Muscle layer of duodenum (tissue), 2 donors: ENCODE data around the gene KIAA0586.
A peak's percentile ranks its signal among the peaks of the same experiment; 100 is the strongest.
"Not testable (repeated sequence)": the region's sequence is repeated elsewhere in the genome, so short reads cannot be mapped to it uniquely, and the experiment has no call there.

Source experiments
- H3K27ac ChIP-seq: one replicate; pipeline ENCODE4 v1.7.0; 2013; ENCODE audit warnings: mild to moderate bottlenecking, low read length
- H3K27me3 ChIP-seq: one replicate; pipeline ENCODE4 v1.7.0; 2013; ENCODE audit warnings: low read depth, mild to moderate bottlenecking, control low read depth, low read length
- H3K36me3 ChIP-seq, 2 donors: one replicate each; pipeline ENCODE4 v1.7.0; 2013; ENCODE audit warnings: low read length in 2 of 2, control low read depth in 1 of 2, mild to moderate bottlenecking in 1 of 2; ENCODE audit not compliant: insufficient read depth in 2 of 2, control insufficient read depth in 1 of 2
- H3K4me1 ChIP-seq, 2 donors: one replicate each; pipeline ENCODE4 v1.7.0; 2013; ENCODE audit warnings: low read length in 2 of 2, mild to moderate bottlenecking in 2 of 2, control low read depth in 1 of 2, moderate library complexity in 1 of 2; ENCODE audit not compliant: insufficient read depth in 2 of 2, control insufficient read depth in 1 of 2
- H3K4me3 ChIP-seq, 2 donors: one replicate each; pipeline ENCODE4 v1.7.0; 2013; ENCODE audit warnings: low read length in 2 of 2, low read depth in 1 of 2, mild to moderate bottlenecking in 1 of 2
- H3K9me3 ChIP-seq, 2 donors: one replicate each; pipeline ENCODE4 v1.7.0; 2013; ENCODE audit warnings: low read length in 2 of 2, control low read depth in 1 of 2, mild to moderate bottlenecking in 1 of 2; ENCODE audit not compliant: control insufficient read depth in 1 of 2
- donor health status: healthy.

KIAA0586 gene

GRCh38 chr14:58415636-58416547 is 11.6 kb upstream of the KIAA0586 start:
- Histone ChIP-seq H3K9me3 (no peaks in the 10 kb centered on the region), H3K4me3 (no peak overlapping the region), H3K27ac (no peak overlapping the region), H3K36me3 (peaks cover 16 to 27% of the 10 kb centered on the region in 2 donors), H3K4me1 (no peaks in the 10 kb centered on the region), H3K27me3 (no peaks in the 10 kb centered on the region)

GRCh38 chr14:58416934-58417333 is 10.6 kb upstream of the KIAA0586 start:
- not testable (repeated sequence) for H3K4me1 ChIP-seq, H3K27ac ChIP-seq, H3K4me3 ChIP-seq, H3K9me3 ChIP-seq, H3K27me3 ChIP-seq
- H3K36me3 ChIP-seq, result peaks cover 25 to 28% of the 10 kb centered on the region in 2 donors

GRCh38 chr14:58426670-58427280 is 744 bp upstream of the KIAA0586 start:
- peak overlapping the region; percentile 100 for H3K27ac ChIP-seq
- H3K36me3 ChIP-seq, result peaks cover under 1 to 3% of the 10 kb centered on the region in 2 donors
- no peaks in the 10 kb centered on the region for H3K27me3 ChIP-seq
- H3K4me3 ChIP-seq, result peak overlapping the region; percentile 98 to 99
- H3K9me3 ChIP-seq, result no peaks in the 10 kb centered on the region
- peaks cover 4 to 25% of the 10 kb centered on the region in 2 donors for H3K4me1 ChIP-seq

- Histone ChIP-seq H3K4me3 (peak overlapping the region; percentile 98 to 99), H3K9me3 (no peaks in the 10 kb centered on the region), H3K4me1 (peaks cover 4 to 25% of the 10 kb centered on the region in 2 donors), H3K27me3 (no peaks in the 10 kb centered on the region), H3K27ac (peak overlapping the region; percentile 100), H3K36me3 (peaks cover under 1 to 12% of the 10 kb centered on the region in 2 donors)
Observed at GRCh38 chr14:58428118-58428683, 682 bp downstream of the KIAA0586 start.

- peaks cover 4 to 25% of the 10 kb centered on the region in 2 donors for H3K4me1 ChIP-seq
- no peak overlapping the region for H3K4me3 ChIP-seq
- no peaks in the 10 kb centered on the region for H3K27me3 ChIP-seq
- no peak overlapping the region for H3K27ac ChIP-seq
- no peaks in the 10 kb centered on the region for H3K9me3 ChIP-seq
- peaks cover 4 to 25% of the 10 kb centered on the region in 2 donors for H3K36me3 ChIP-seq
Observed at GRCh38 chr14:58430156-58430555, 2.6 kb downstream of the KIAA0586 start.

GRCh38 chr14:58439476-58439875 is 12.0 kb downstream of the KIAA0586 start:
- H3K27ac ChIP-seq, result no peak overlapping the region
- H3K4me3 ChIP-seq, result no peak overlapping the region
- no peaks in the 10 kb centered on the region for H3K9me3 ChIP-seq
- no peaks in the 10 kb centered on the region for H3K27me3 ChIP-seq
- H3K36me3 ChIP-seq, result peaks cover 17 to 66% of the 10 kb centered on the region in 2 donors
- no peaks in the 10 kb centered on the region for H3K4me1 ChIP-seq

GRCh38 chr14:58444627-58445026 is 17.1 kb downstream of the KIAA0586 start:
- Histone ChIP-seq H3K27ac (no peak overlapping the region), H3K9me3 (no peaks in the 10 kb centered on the region), H3K36me3 (peaks cover 18 to 54% of the 10 kb centered on the region in 2 donors), H3K4me3 (no peak overlapping the region), H3K4me1 (no peaks in the 10 kb centered on the region), H3K27me3 (no peaks in the 10 kb centered on the region)

- H3K36me3 ChIP-seq, result peaks cover 9 to 57% of the 10 kb centered on the region in 2 donors
- no peak overlapping the region for H3K4me3 ChIP-seq
- no peaks in the 10 kb centered on the region for H3K9me3 ChIP-seq
- H3K27me3 ChIP-seq, result no peaks in the 10 kb centered on the region
- no peak overlapping the region for H3K27ac ChIP-seq
- no peaks in the 10 kb centered on the region for H3K4me1 ChIP-seq
Observed at GRCh38 chr14:58455593-58456265, 28.2 kb downstream of the KIAA0586 start.

GRCh38 chr14:58460772-58461171 is 33.3 kb downstream of the KIAA0586 start:
- Histone ChIP-seq H3K9me3 (no peaks in the 10 kb centered on the region), H3K27me3 (no peaks in the 10 kb centered on the region), H3K36me3 (peaks cover 4 to 53% of the 10 kb centered on the region in 2 donors), H3K4me1 (no peaks in the 10 kb centered on the region), H3K27ac (no peak overlapping the region), H3K4me3 (no peak overlapping the region)

- Histone ChIP-seq H3K4me3 (no peak overlapping the region), H3K27ac (no peak overlapping the region), H3K36me3 (peaks cover 10 to 44% of the 10 kb centered on the region in 2 donors), H3K9me3 (no peaks in the 10 kb centered on the region), H3K27me3 (no peaks in the 10 kb centered on the region), H3K4me1 (no peaks in the 10 kb centered on the region)
Observed at GRCh38 chr14:58463147-58463546, 35.6 kb downstream of the KIAA0586 start.

GRCh38 chr14:58464652-58465051 is 37.1 kb downstream of the KIAA0586 start:
- H3K36me3 ChIP-seq, result peaks cover 20 to 50% of the 10 kb centered on the region in 2 donors
- H3K27ac ChIP-seq, result no peak overlapping the region
- no peak overlapping the region for H3K4me3 ChIP-seq
- H3K27me3 ChIP-seq, result no peaks in the 10 kb centered on the region
- H3K4me1 ChIP-seq, result no peaks in the 10 kb centered on the region
- H3K9me3 ChIP-seq, result no peaks in the 10 kb centered on the region
